IMR-90 (cell line): ENCODE data around the gene MORC1. TPM values are rescaled to one million over a fixed set of nuclear protein-coding genes. Genes with fewer than 3 reads are reported as not detected.

Experiments used
- ATAC-seq: fragments of 200-7000 bp; cut with Tn5 transposase; 2 replicates; pipeline ENCODE4 v1.9.1; 2020; ENCODE audit warnings: low read depth, mild to moderate bottlenecking, moderate library complexity
- BruUV-seq: library from RNA; stranded (reverse); fragments of 400-500 nt; replicated peaks from 2 replicates; lab custom pipeline; 2021; lab: Mats Ljungman, UMichigan
- CTCF ChIA-PET: fragments of 300-600 bp; formaldehyde crosslinking; extraction: SDS; loops from one replicate; lab custom pipeline; 2021; ENCODE audit warnings: antibody characterized with exemption; lab: Yijun Ruan, JAX
- POLR2A ChIA-PET: fragments of 300-600 bp; sonication (Branson Sonifier 250); formaldehyde crosslinking; loops from one replicate; lab custom pipeline; 2022; ENCODE audit warnings: antibody characterized with exemption; ENCODE audit not compliant: unreplicated experiment; lab: Charles Lee
- DNase-seq: peaks from one replicate; pipeline ENCODE4 v3.0.0; 2013
- H2AFZ ChIP-seq: replicated peaks from 2 replicates; pipeline ENCODE3; 2013; ENCODE audit warnings: low read length, mild to moderate bottlenecking; ENCODE audit not compliant: poor library complexity
- H2AK5ac ChIP-seq: 2 replicates; pipeline ENCODE4 v1.6.1; 2013; ENCODE audit warnings: low read depth, low read length, inconsistent platforms
- H2AK9ac ChIP-seq: replicated peaks from 2 replicates; pipeline ENCODE3; 2013; ENCODE audit warnings: mild to moderate bottlenecking, low read depth, low read length, moderate library complexity; ENCODE audit not compliant: poor library complexity
- H2BK120ac ChIP-seq: 2 replicates; pipeline ENCODE4 v1.6.1; 2013; ENCODE audit warnings: low read depth, low read length, inconsistent platforms
- H2BK15ac ChIP-seq: 3 replicates; pipeline ENCODE4 v1.6.1; 2013; ENCODE audit warnings: low read depth, low read length, inconsistent platforms
- H2BK20ac ChIP-seq: 2 replicates; pipeline ENCODE4 v1.6.1; 2013; ENCODE audit warnings: low read depth, mild to moderate bottlenecking, inconsistent platforms, low read length, moderate library complexity
- H2BK5ac ChIP-seq: 2 replicates; pipeline ENCODE4 v1.6.1; 2013; ENCODE audit warnings: mild to moderate bottlenecking, low read depth, low read length, inconsistent platforms; ENCODE audit not compliant: poor library complexity, severe bottlenecking
- H3K14ac ChIP-seq: replicated peaks from 2 replicates; pipeline ENCODE4 v1.6.1; 2013; ENCODE audit warnings: low read depth, low read length, inconsistent platforms
- H3K18ac ChIP-seq: 2 replicates; pipeline ENCODE4 v1.6.1; 2013; ENCODE audit warnings: low read depth, low read length, control low read depth
- H3K23ac ChIP-seq: 2 replicates; pipeline ENCODE4 v1.6.1; 2013; ENCODE audit warnings: low read depth, low read length, inconsistent platforms
- H3K27ac ChIP-seq: 2 replicates; pipeline ENCODE4 v1.5.1; 2013; ENCODE audit warnings: mild to moderate bottlenecking, control low read depth, low read length; ENCODE audit not compliant: insufficient read depth
- H3K27me3 ChIP-seq: 2 replicates; pipeline ENCODE4 v1.6.1; 2013; ENCODE audit warnings: low read length; ENCODE audit not compliant: control insufficient read depth, insufficient read depth
- H3K36me3 ChIP-seq: 2 replicates; pipeline ENCODE4 v1.6.1; 2013; ENCODE audit warnings: low read length, mixed read lengths; ENCODE audit not compliant: control insufficient read depth, insufficient read depth
- H3K4ac ChIP-seq: 2 replicates; pipeline ENCODE4 v1.6.1; 2013; ENCODE audit warnings: low read depth, low read length, inconsistent platforms
- H3K4me1 ChIP-seq: 2 replicates; pipeline ENCODE4 v1.6.1; 2013; ENCODE audit warnings: low read length, mixed read lengths; ENCODE audit not compliant: control insufficient read depth, insufficient read depth
- H3K4me2 ChIP-seq: 2 replicates; pipeline ENCODE4 v1.6.1; 2013; ENCODE audit warnings: low read depth, mild to moderate bottlenecking, control low read depth, low read length, moderate library complexity
- H3K4me3 ChIP-seq: 2 replicates; pipeline ENCODE4 v1.5.1; 2013; ENCODE audit warnings: low read depth, mild to moderate bottlenecking, control low read depth, low read length, moderate library complexity; ENCODE audit not compliant: insufficient read depth
- H3K56ac ChIP-seq: 2 replicates; pipeline ENCODE4 v1.6.1; 2013; ENCODE audit warnings: low read length, inconsistent platforms; ENCODE audit not compliant: insufficient read depth; ENCODE audit errors: extremely low read depth
- H3K79me1 ChIP-seq, 2 experiments: 2 replicates each; pipeline ENCODE4 v1.6.1; 2013; ENCODE audit warnings: low read length in 2 of 2, inconsistent platforms in 1 of 2, low read depth in 1 of 2
- H3K9ac ChIP-seq: 2 replicates; pipeline ENCODE4 v1.6.1; 2013; ENCODE audit warnings: low read depth, low read length, control low read depth
- H3K9me1 ChIP-seq: 2 replicates; pipeline ENCODE4 v1.6.1; 2013; ENCODE audit warnings: low read length, inconsistent platforms; ENCODE audit not compliant: insufficient read depth
- H3K9me3 ChIP-seq: 2 replicates; pipeline ENCODE4 v1.6.1; 2013; ENCODE audit warnings: low read length; ENCODE audit not compliant: control insufficient read depth, insufficient read depth
- H4K20me1 ChIP-seq: 2 replicates; pipeline ENCODE4 v1.6.1; 2013; ENCODE audit warnings: low read length, inconsistent platforms; ENCODE audit not compliant: insufficient read depth
- H4K5ac ChIP-seq: 2 replicates; pipeline ENCODE4 v1.6.1; 2013; ENCODE audit warnings: mild to moderate bottlenecking, low read depth, low read length, control low read depth
- H4K8ac ChIP-seq, 2 experiments: 2 replicates each; pipeline ENCODE4 v1.6.1; 2013; ENCODE audit warnings: low read depth in 2 of 2, low read length in 2 of 2, control low read depth in 1 of 2, inconsistent platforms in 1 of 2
- H4K91ac ChIP-seq: 2 replicates; pipeline ENCODE4 v1.6.1; 2013; ENCODE audit warnings: low read depth, low read length, inconsistent platforms; ENCODE audit not compliant: insufficient read depth
- FOS ChIP-seq: fragments of 150-350 bp; IDR thresholded peaks from 2 replicates; pipeline ENCODE4 v1.6.1; 2016; ENCODE audit warnings: low read depth, low read length
- NFE2L2 ChIP-seq: fragments of 150-350 bp; IDR thresholded peaks from 2 replicates; pipeline ENCODE4 v1.6.1; 2016; ENCODE audit warnings: low read depth, mild to moderate bottlenecking, low read length
- RCOR1 ChIP-seq: IDR thresholded peaks from 2 replicates; pipeline ENCODE4 v1.6.1; 2012; ENCODE audit warnings: mild to moderate bottlenecking, low read length, improper control_type of control experiment; ENCODE audit not compliant: insufficient replicate concordance
- WGBS, 2 experiments: methylation state at CpG; one replicate each; pipeline versions ENCODE4 v1.1.5 to v1.1.7; 2013; ENCODE audit warnings: missing lambda C conversion rate in 2 of 2; ENCODE audit not compliant: insufficient read length in 1 of 2; ENCODE audit errors: extremely low coverage in 2 of 2; 5-methylcytosine and 5-hydroxymethylcytosine counted together
- dilution Hi-C: fragments of 300-500 bp; cut with HindIII; formaldehyde crosslinking; loops from one replicate; pipeline ENCODE4 v1.14.3; 2018; ENCODE audit warnings: low sequenced_read_pairs; ENCODE audit not compliant: unreplicated experiment
- in situ Hi-C: fragments of 300-500 bp; cut with MboI; formaldehyde crosslinking; loops from 3 replicates; pipeline ENCODE4 v1.14.3; 2019; ENCODE audit warnings: low sequenced_read_pairs, inconsistent platforms, mixed read lengths
- intact Hi-C: fragments of 100-400 bp; cut with micrococcal nuclease; formaldehyde crosslinking; loops from 2 replicates; pipeline ENCODE4 v1.10.0; 2022
- polyA plus RNA-seq, 3 experiments: library from polyadenylated mRNA; depleted of rRNA; stranded (reverse); fragments of >200 nt; gene quantifications; 2 replicates each; pipeline ENCODE4 v1.2.3, GENCODE V29; 2012; ENCODE audit warnings: low replicate concordance in 1 of 3
- total RNA-seq: library from RNA; depleted of rRNA; stranded (reverse); fragments of >200 nt; gene quantifications from 2 replicates; pipeline ENCODE4 v1.2.3, GENCODE V29; 2012
- TF ChIP-seq, protein P1 (sequence below): conservative IDR thresholded peaks from 2 replicates; pipeline ENCODE4 v1.5.1; 2012; ENCODE audit warnings: mild to moderate bottlenecking, low read depth, low read length, improper control_type of control experiment

MORC1 gene
- total and polyA plus RNA-seq, 2 of the 4 experiments (the other 2 are of a cell fraction) = not detected

DNA sequence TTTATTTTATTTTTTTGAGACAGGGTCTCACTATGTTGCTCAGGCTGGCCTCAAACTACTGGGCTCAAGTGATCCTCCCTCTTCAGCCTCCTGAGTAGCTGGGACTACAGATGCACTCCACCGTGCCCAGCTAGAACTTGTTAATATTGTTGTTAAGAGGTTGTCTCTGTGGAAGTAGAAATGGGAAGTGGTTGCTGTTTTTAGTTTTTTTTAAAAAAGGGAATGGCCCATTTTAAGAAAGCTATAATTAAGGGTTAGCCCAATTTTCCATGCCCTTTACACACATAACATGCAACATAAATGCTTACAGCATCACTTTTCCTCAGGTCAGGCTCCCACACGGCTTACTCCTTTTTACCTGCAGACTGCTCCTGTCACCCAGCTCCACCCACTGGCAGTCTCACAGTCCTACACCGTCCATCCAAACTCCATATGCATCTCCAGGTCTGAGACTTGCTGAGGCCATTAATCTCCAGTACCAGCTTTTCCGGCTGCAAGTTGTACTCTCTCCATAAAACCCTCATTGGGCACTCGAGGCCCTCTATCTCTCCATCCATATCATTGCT is 19.8 kb downstream of the MORC1 start:
- no TSS peak for BruUV-seq
- no peak for TF ChIP-seq NFE2L2
- TF ChIP-seq RCOR1 = no peak
- TF ChIP-seq, protein P1, sequence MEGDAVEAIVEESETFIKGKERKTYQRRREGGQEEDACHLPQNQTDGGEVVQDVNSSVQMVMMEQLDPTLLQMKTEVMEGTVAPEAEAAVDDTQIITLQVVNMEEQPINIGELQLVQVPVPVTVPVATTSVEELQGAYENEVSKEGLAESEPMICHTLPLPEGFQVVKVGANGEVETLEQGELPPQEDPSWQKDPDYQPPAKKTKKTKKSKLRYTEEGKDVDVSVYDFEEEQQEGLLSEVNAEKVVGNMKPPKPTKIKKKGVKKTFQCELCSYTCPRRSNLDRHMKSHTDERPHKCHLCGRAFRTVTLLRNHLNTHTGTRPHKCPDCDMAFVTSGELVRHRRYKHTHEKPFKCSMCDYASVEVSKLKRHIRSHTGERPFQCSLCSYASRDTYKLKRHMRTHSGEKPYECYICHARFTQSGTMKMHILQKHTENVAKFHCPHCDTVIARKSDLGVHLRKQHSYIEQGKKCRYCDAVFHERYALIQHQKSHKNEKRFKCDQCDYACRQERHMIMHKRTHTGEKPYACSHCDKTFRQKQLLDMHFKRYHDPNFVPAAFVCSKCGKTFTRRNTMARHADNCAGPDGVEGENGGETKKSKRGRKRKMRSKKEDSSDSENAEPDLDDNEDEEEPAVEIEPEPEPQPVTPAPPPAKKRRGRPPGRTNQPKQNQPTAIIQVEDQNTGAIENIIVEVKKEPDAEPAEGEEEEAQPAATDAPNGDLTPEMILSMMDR = 0 out of 2 replicates have a peak, but pooled peaks have one; percentile 0
- TF ChIP-seq FOS = no peak
- ATAC-seq (no peak), DNase-seq (no peak)
- H4K20me1 ChIP-seq = no peaks in the 10 kb centered on the region
- ChIA-PET CTCF (no interaction called here), POLR2A (no interaction called here)
- no peak overlapping the region for H2AFZ ChIP-seq
- H4K8ac ChIP-seq = no peak overlapping the region
- H2AK9ac ChIP-seq = no peak overlapping the region
- no peak overlapping the region for H2BK20ac ChIP-seq
- H3K9me3 ChIP-seq = 0 out of 2 replicates have a peak, but pooled peaks cover 2% of the 10 kb centered on the region
- H3K27ac ChIP-seq = no peak overlapping the region
- H3K79me1 ChIP-seq = no peaks in the 10 kb centered on the region
- H3K36me3 ChIP-seq = no peaks in the 10 kb centered on the region
- dilution Hi-C loops = no loop called here
- H3K4me3 ChIP-seq = no peak overlapping the region
- no peak overlapping the region for H3K4me2 ChIP-seq
- no peak overlapping the region for H2BK15ac ChIP-seq
- in situ Hi-C loops = no loop called here
- no peak overlapping the region for H2BK120ac ChIP-seq
- no peak overlapping the region for H2BK5ac ChIP-seq
- no peak overlapping the region for H3K18ac ChIP-seq
- H3K4ac ChIP-seq = no peak overlapping the region
- 36% methylated on average over 3 of the region's 5 CpGs; no CpG with 5 or more reads in 1 of the 2 experiments for WGBS, 2 experiments
- H3K4me1 ChIP-seq = no peaks in the 10 kb centered on the region
- no peak overlapping the region for H4K5ac ChIP-seq
- intact Hi-C loops = no loop called here
- H2AK5ac ChIP-seq = no peak overlapping the region
- no peak overlapping the region for H4K91ac ChIP-seq
- no peaks in the 10 kb centered on the region for H3K9me1 ChIP-seq
- no peaks in the 10 kb centered on the region for H3K27me3 ChIP-seq
- no peak overlapping the region for H3K23ac ChIP-seq
- no peak overlapping the region for H3K9ac ChIP-seq
- H3K14ac ChIP-seq = no peak overlapping the region
- H3K56ac ChIP-seq = no peak overlapping the region
